HG02943 (cell line): ENCODE data around the gene SEMA3A.
"Not testable (repeated sequence)": the region's sequence is repeated elsewhere in the genome, so short reads cannot be mapped to it uniquely, and the experiment has no call there.

Experiments
- ATAC-seq: cut with Tn5 transposase; IDR thresholded peaks from one replicate; pipeline ENCODE4 v1.9.1; 2021; ENCODE audit warnings: mild to moderate bottlenecking, low read depth, moderate library complexity; ENCODE audit not compliant: unreplicated experiment

Gene SEMA3A

GRCh38 chr7:84194484-84195271 is at the start of gene SEMA3A:
TSS of gene SEMA3A (minus strand) at chr7:84194789. CDS start at chr7:84194586, 203 bp downstream.
- ATAC-seq = no peak

- ATAC-seq = not testable (repeated sequence)
Observed at GRCh38 chr7:84243037-84243436, 48.4 kb upstream of the SEMA3A start.

GRCh38 chr7:84238596-84238995 is 44.0 kb upstream of the SEMA3A start:
- ATAC-seq = no peak

GRCh38 chr7:84237533-84238173 is 43.1 kb upstream of the SEMA3A start:
- ATAC-seq = no peak

- ATAC-seq = no peak
Observed at GRCh38 chr7:84236398-84236797, 41.8 kb upstream of the SEMA3A start.

- ATAC-seq = no peak
Observed at GRCh38 chr7:84232646-84233045, 38.1 kb upstream of the SEMA3A start.

GRCh38 chr7:84231157-84231556 is 36.6 kb upstream of the SEMA3A start:
- ATAC-seq = no peak

- no peak for ATAC-seq
Observed at GRCh38 chr7:84230491-84230890, 35.9 kb upstream of the SEMA3A start.

GRCh38 chr7:84228526-84228925 is 33.9 kb upstream of the SEMA3A start:
- no peak for ATAC-seq

- ATAC-seq = no peak
Observed at GRCh38 chr7:84226759-84227158, 32.2 kb upstream of the SEMA3A start.

GRCh38 chr7:84224505-84224904 is 29.9 kb upstream of the SEMA3A start:
- no peak for ATAC-seq

GRCh38 chr7:84219310-84219709 is 24.7 kb upstream of the SEMA3A start:
- no peak for ATAC-seq

GRCh38 chr7:84218681-84219080 is 24.1 kb upstream of the SEMA3A start:
- no peak for ATAC-seq

- ATAC-seq = no peak
Observed at GRCh38 chr7:84216472-84216871, 21.9 kb upstream of the SEMA3A start.

- ATAC-seq = not testable (repeated sequence)
Observed at GRCh38 chr7:84214757-84215156, 20.2 kb upstream of the SEMA3A start.

- no peak for ATAC-seq
Observed at GRCh38 chr7:84210301-84210700, 15.7 kb upstream of the SEMA3A start.

- ATAC-seq = no peak
Observed at GRCh38 chr7:84209006-84209405, 14.4 kb upstream of the SEMA3A start.

- ATAC-seq = no peak
Observed at GRCh38 chr7:84207615-84208014, 13.0 kb upstream of the SEMA3A start.

GRCh38 chr7:84207025-84207424 is 12.4 kb upstream of the SEMA3A start:
- ATAC-seq = no peak

GRCh38 chr7:84204655-84205054 is 10.1 kb upstream of the SEMA3A start:
- ATAC-seq = no peak

GRCh38 chr7:84202855-84203254 is 8.3 kb upstream of the SEMA3A start:
- no peak for ATAC-seq

- ATAC-seq = no peak
Observed at GRCh38 chr7:84200859-84201258, 6.3 kb upstream of the SEMA3A start.
